Renal cortex interstitium (tissue), 11 donors: ENCODE measurements around the gene DISC1. TPM values are rescaled to one million over a fixed set of nuclear protein-coding genes. Genes with fewer than 3 reads are reported as not detected.

ENCODE experiments used
- DNase-seq, 11 donors: peaks; one replicate each; pipeline ENCODE4 v3.0.0-alpha.2; 2013; ENCODE audit warnings: low read depth in 9 of 11, low spot score in 4 of 11; ENCODE audit errors: extremely low read depth in 1 of 11
- polyA plus RNA-seq, 3 donors: library from polyadenylated mRNA; unstranded; fragments of 120-200 nt; gene quantifications; one replicate each; pipeline ENCODE4 v1.2.1, GENCODE V29; 2013; ENCODE audit not compliant: insufficient read length in 3 of 3

DISC1 gene
- polyA plus RNA-seq, 3 donors = 5.2 to 5.9 (median 5.8) TPM

- no peak for DNase-seq
Observed at GRCh38 chr1:232018231-232019025, 391.8 kb downstream of the DISC1 start.

GRCh38 chr1:232019026-232019340 is 392.4 kb downstream of the DISC1 start:
- DNase-seq = no peak

GRCh38 chr1:232020352-232020751 is 393.8 kb downstream of the DISC1 start:
- DNase-seq = no peak

- no peak for DNase-seq
Observed at GRCh38 chr1:232029315-232029714, 402.7 kb downstream of the DISC1 start.

- DNase-seq = no peak
Observed at GRCh38 chr1:232031156-232031555, 404.6 kb downstream of the DISC1 start.

- DNase-seq = no peak
Observed at GRCh38 chr1:232033285-232033684, 406.7 kb downstream of the DISC1 start.

GRCh38 chr1:232034556-232034955 is 408.0 kb downstream of the DISC1 start:
- no peak for DNase-seq

- DNase-seq = no peak
Observed at GRCh38 chr1:232036181-232036933, 409.8 kb downstream of the DISC1 start.

- no peak for DNase-seq
Observed at GRCh38 chr1:232037774-232038388, 411.3 kb downstream of the DISC1 start.

- DNase-seq = no peak
Observed at GRCh38 chr1:232038706-232039677, 412.4 kb downstream of the DISC1 start.

GRCh38 chr1:232040260-232040659 is 413.7 kb downstream of the DISC1 start:
- no peak for DNase-seq

GRCh38 chr1:232044728-232045127 is 418.1 kb downstream of the DISC1 start:
- DNase-seq = no peak

GRCh38 chr1:232045139-232045994 is 418.8 kb downstream of the DISC1 start:
- no peak for DNase-seq

- DNase-seq = no peak
Observed at GRCh38 chr1:232046451-232047306, 420.1 kb downstream of the DISC1 start.

- no peak for DNase-seq
Observed at GRCh38 chr1:232047473-232047872, 420.9 kb downstream of the DISC1 start.

- no peak for DNase-seq
Observed at GRCh38 chr1:232048481-232048880, 421.9 kb downstream of the DISC1 start.

GRCh38 chr1:232049335-232049734 is 422.7 kb downstream of the DISC1 start:
- DNase-seq = no peak
